ENCODE measurements around the gene SNAP29. TPM values are rescaled to one million over a fixed set of nuclear protein-coding genes. Genes with fewer than 3 reads are reported as not detected.
A peak's percentile ranks its signal among the peaks of the same experiment; 100 is the strongest.
"Not testable (repeated sequence)": the region's sequence is repeated elsewhere in the genome, so short reads cannot be mapped to it uniquely, and the experiment has no call there.

SNAP29 gene
- 6.9 and 9.6 TPM in 2 replicates for total RNA-seq (2014; rRNA removed; shearing (Covaris generic); ENCODE audit: low replicate concordance)

DNA sequence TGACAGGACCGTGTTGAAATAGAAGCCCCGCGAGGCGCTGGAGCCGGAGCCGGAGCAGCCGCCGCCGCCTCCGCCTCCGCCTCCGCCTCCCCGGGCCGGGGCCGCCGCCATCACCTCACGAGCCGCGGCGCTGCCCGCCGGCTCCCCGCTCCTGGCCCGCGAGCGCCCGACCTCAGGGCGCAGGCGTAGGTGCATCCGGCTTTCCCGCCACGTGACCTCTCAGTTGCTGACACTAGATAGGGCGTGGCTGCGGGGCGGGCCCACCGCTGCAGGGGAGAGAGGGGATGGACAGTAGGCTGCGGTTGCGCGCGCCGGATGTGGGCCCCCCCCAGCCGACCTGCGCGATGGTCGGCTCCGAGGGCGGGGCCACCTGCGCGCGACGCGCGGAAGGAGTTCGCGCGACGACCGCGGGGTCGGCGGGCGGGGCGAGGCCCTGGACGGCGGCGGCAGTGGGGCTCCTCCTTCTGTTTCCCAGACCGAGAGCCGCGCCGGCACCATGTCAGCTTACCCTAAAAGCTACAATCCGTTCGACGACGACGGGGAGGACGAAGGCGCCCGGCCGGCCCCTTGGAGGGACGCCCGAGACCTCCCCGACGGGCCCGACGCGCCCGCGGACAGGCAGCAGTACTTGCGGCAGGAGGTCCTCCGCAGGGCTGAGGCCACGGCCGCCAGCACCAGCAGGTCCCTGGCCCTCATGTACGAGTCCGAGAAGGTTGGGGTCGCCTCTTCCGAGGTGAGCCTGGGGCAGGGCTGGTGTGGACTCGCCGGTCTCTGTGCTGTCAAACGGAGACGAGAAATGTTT lies at the start of gene SNAP29, which contains the start of gene PI4KA:
Gene SNAP29 (plus strand): TSS at position 393 of the 802 bp plus-strand sequence. CDS start 104 bp downstream, at position 497.
Gene PI4KA (minus strand): TSS at position 197 of the 802 bp plus-strand sequence. CDS start 86 bp downstream, at position 111.
- DNase-seq (ENCODE audit: low read depth), result peak; percentile 99
- in situ Hi-C loops (cut with HindIII; ENCODE audit: low pct_unique_long_range_greater_than_20kb, low sequenced_read_pairs), result no loop called here

- in situ Hi-C loops (cut with HindIII; ENCODE audit: low pct_unique_long_range_greater_than_20kb, low sequenced_read_pairs), result no loop called here
Observed at GRCh38 chr22:20809538-20810185, 49.1 kb upstream of the SNAP29 start.

DNA sequence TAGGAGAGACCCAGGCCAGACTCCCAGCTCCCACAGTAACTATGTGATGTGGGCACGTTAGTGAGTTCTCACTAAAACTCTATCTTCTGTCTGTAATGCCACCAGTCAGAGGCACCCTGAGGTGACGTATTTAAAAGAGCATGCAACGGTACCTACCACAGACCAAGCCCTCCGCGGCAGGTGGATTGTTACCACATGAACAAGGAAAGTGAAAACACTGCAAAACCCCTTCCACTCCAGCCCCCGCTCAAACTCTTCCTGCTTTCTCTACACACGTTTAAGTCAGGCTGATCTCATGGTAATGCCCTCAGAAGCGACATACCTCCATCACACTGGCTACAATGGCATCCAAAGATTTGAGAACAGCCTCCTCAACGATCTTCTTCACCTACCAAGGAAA lies 48.2 kb upstream of the SNAP29 start:
- DNase-seq (ENCODE audit: low read depth), result no peak
- in situ Hi-C loops (cut with HindIII; ENCODE audit: low pct_unique_long_range_greater_than_20kb, low sequenced_read_pairs), result no loop called here

More at GRCh38 chr22:20809538-20810185, 49.1 kb upstream of the SNAP29 start:
- DNase-seq (ENCODE audit: low read depth), result no peak

DNA sequence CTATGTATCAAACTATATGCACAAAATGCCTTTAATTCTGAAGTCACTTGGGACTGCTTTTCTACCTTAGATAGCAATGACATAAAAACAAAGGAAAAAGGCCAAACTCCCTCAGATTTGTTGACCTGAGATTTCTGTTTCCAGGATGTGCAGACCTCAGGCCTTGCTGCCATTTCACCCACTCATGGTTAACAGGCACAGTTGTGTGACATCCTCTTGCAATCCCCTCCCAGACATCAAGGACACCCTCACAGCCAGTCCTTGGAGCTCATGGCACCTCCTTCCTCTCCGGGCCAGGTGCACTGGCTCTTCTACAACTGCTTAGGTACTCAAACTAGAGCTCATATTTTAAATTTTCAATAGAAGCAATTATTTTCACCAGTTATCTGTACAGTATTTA lies 47.6 kb upstream of the SNAP29 start:
- DNase-seq (ENCODE audit: low read depth), result no peak
- in situ Hi-C loops (cut with HindIII; ENCODE audit: low pct_unique_long_range_greater_than_20kb, low sequenced_read_pairs), result no loop called here

DNA sequence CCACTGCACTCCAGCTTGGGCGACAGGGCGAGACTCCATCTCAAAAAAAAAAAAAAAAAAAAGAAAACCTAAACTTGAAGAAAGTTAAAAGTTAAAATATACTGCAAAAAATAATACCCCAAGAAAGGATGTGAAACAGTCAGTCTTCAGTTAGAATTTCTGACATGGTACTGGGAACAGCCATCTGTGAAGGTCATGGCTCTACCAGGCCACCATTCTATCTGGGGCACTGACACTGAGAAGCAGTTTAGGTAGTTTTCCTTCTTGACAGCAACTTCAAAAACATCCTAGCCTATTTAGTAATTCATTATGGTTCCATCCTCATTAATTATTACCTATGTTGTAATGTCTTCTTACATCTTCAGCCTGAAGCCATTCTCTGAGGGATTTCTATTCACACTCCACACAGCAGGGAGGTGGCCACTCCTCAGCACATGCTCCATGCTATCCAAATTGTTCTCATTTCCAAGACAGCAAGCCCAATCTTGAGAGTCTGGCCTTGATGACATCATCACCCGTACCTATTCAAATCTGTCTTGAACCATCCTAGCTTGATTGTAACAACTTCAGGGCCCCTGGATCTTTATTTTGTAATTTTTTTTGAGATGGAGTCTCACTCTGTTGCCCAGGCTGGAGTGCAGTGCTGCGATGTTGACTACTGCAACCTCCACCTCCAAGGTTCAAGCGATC lies 46.7 kb upstream of the SNAP29 start:
- in situ Hi-C loops (cut with HindIII; ENCODE audit: low pct_unique_long_range_greater_than_20kb, low sequenced_read_pairs), result no loop called here

GRCh38 chr22:20813056-20813455 lies 45.8 kb upstream of the SNAP29 start:
- in situ Hi-C loops (cut with HindIII; ENCODE audit: low pct_unique_long_range_greater_than_20kb, low sequenced_read_pairs), result no loop called here
- DNase-seq (ENCODE audit: low read depth), result no peak

More for the DNA sequence above, 46.7 kb upstream of the SNAP29 start:
- DNase-seq (ENCODE audit: low read depth), result no peak

GRCh38 chr22:20814221-20814808 lies 44.5 kb upstream of the SNAP29 start:
- no peak for DNase-seq (ENCODE audit: low read depth)
- in situ Hi-C loops (cut with HindIII; ENCODE audit: low pct_unique_long_range_greater_than_20kb, low sequenced_read_pairs), result no loop called here

DNA sequence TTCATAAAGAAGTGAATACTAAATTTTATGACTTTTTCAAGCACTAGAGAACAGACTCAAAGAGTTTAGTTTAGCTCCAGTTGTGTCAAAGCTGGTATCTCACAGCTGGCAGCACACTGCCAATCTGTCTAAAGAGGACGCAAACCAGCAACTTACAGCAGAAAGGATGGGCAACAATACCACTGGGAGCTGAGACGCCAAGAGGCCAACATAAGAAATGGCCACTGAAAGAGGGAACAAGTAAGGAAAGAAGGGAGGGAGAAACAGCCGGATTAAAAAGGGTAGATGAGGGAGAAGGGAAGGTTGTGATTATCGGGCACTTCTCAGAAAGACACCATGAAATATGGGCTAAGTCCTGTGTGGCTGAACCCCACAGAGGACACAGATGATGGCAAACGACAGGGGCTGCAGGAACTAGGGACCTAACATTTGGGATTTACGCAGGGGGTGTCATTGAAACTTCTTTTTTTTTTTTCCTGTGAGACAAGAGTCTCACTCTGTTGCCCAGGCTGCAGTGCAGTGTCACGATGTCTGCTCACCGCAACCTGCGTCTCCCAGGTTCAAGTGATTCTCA lies 43.2 kb upstream of the SNAP29 start:
- in situ Hi-C loops (cut with HindIII; ENCODE audit: low pct_unique_long_range_greater_than_20kb, low sequenced_read_pairs), result no loop called here
- DNase-seq (ENCODE audit: low read depth), result no peak

DNA sequence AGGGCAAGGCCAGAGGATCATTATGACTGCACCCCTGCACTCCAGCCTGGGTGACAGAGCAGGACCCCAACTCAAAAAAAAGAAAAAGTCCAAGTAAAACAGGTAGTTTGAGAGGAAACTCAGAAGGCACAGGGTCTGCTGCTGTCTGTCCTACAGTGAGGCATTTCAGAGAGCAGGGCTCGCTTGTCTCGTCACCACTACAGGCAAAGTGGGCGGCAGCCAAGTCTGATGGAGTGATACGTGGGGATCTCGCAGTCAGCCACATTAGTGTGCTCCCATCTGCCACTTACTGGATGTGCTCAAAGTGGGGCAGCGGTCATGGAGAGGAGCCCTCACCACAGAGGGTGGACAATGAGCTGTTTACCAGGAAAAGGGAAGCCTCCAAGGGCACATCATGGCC lies 42.2 kb upstream of the SNAP29 start:
- in situ Hi-C loops (cut with HindIII; ENCODE audit: low pct_unique_long_range_greater_than_20kb, low sequenced_read_pairs), result no loop called here
- no peak for DNase-seq (ENCODE audit: low read depth)

DNA sequence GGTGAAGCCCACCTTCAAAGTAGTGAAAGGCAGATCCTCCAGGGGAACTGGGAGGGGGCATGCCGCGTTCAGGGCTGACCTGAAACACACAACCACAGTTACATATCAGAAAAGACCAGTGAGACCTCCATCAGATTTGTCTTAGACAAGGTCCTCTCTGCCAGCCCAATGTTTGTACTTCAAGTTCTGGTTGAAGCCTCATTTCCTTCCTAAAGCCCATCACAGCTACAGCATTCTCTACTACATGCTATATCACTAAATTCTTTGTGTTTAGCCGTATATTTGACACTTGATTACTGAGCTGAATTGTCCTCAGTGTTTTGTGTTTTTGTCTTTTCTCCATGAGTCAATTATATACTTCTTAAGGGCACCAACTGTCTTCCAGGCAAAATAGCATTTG lies 40.3 kb upstream of the SNAP29 start:
- DNase-seq (ENCODE audit: low read depth), result no peak
- in situ Hi-C loops (cut with HindIII; ENCODE audit: low pct_unique_long_range_greater_than_20kb, low sequenced_read_pairs), result no loop called here

GRCh38 chr22:20819471-20819870 lies 39.3 kb upstream of the SNAP29 start:
- in situ Hi-C loops (cut with HindIII; ENCODE audit: low pct_unique_long_range_greater_than_20kb, low sequenced_read_pairs), result no loop called here
- DNase-seq (ENCODE audit: low read depth), result no peak

GRCh38 chr22:20821717-20822239 lies 37.0 kb upstream of the SNAP29 start:
- DNase-seq (ENCODE audit: low read depth); in situ Hi-C loops (cut with HindIII; ENCODE audit: low pct_unique_long_range_greater_than_20kb, low sequenced_read_pairs): not testable (repeated sequence)

- no peak for DNase-seq (ENCODE audit: low read depth)
- in situ Hi-C loops (cut with HindIII; ENCODE audit: low pct_unique_long_range_greater_than_20kb, low sequenced_read_pairs), result no loop called here
Observed at GRCh38 chr22:20822240-20822639, 36.6 kb upstream of the SNAP29 start.

GRCh38 chr22:20823264-20823663 lies 35.5 kb upstream of the SNAP29 start:
- in situ Hi-C loops (cut with HindIII; ENCODE audit: low pct_unique_long_range_greater_than_20kb, low sequenced_read_pairs), result no loop called here
- no peak for DNase-seq (ENCODE audit: low read depth)

DNA sequence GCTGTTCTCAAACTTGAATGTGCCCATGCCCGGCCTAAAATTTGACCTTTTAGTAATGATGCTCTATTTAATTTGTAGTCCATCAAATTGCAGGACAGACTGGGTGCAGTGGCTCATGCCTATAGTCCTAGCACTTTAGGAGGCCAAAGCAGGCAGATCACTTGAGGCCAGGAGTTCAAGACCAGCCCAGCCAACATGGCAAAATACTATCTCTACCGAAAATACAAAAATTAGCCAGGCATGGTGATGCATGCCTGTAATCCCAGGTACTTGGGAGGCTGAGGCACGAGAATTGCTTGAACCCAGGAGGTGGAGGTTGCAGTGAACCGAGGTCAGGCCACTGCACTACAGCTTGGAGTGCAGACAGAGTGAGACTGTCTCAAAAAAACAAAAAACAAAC lies 33.6 kb upstream of the SNAP29 start:
- DNase-seq (ENCODE audit: low read depth); in situ Hi-C loops (cut with HindIII; ENCODE audit: low pct_unique_long_range_greater_than_20kb, low sequenced_read_pairs): not testable (repeated sequence)

DNA sequence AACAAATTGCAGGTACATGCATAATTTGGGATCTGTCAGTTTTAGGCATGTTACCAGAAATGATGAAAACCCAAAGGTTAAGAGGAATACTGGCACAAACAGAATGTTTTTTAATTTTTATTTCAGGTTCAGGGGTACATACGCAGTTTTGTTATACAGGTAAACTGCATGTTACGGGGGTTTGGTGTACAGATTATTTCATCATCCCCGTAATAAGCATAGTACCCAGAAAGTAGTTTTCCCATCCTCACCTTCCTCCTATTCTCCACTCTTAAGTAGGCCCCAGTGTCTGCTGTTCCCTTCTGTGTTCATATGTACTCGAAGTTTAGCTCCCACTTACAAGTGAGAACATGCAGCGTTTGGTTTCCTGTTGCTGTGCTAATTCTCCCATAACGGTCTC lies 33.2 kb upstream of the SNAP29 start:
- in situ Hi-C loops (cut with HindIII; ENCODE audit: low pct_unique_long_range_greater_than_20kb, low sequenced_read_pairs), result no loop called here
- DNase-seq (ENCODE audit: low read depth), result no peak

- DNase-seq (ENCODE audit: low read depth); in situ Hi-C loops (cut with HindIII; ENCODE audit: low pct_unique_long_range_greater_than_20kb, low sequenced_read_pairs): not testable (repeated sequence)
Observed at GRCh38 chr22:20826373-20827152, 32.2 kb upstream of the SNAP29 start.

Data from Caki2 (cell line).